Measurements from ENCODE around the gene KRT32. TPM values are rescaled to one million over a fixed set of nuclear protein-coding genes. Genes with fewer than 3 reads are reported as not detected.
"Not testable (repeated sequence)": the region's sequence is repeated elsewhere in the genome, so short reads cannot be mapped to it uniquely, and the experiment has no call there.

The KRT32 gene
- total RNA-seq, 1 experiment from 2014 or later, result not detected

DNA sequence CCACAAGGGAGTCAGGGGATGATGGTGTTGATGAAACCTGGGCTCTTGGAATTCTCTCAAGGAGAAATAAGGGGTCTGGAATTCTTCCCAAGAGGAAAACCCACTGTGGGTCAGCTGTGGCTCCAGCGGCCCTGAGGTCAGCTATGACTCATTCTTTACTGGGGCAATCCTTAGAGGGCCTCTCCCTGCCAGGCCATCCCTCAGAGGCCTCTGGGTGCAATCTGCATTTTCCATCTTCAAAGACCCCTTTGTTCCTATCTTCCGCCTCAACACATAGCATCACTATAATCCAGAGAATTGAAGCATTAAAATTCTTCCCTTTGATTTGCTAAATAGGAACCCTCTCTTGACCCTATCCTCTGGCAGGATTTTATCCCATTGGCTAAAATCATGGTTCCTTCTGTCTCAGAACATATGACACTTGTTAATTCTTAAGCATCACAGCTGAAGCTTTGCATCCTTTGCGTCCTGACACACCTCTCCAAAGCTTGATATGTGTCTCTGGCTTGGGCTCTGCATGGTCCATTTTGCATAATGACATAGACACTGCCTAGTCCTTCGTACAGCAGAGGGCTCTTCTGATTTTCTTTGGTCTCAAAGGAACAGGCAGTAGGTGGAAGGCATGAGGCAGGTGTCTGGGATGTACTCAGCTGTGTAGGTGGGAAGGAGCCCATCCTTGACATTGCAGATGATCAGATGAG is 38.4 kb downstream of the KRT32 start:
- CTCF ChIA-PET, result interaction anchor here (0.8 kb wide), 1 partner anchor 23 kb away, joined by 3 read pairs; no protein-coding TSS in a partner anchor
- no peak overlapping the region for H3K4me3 Mint-ChIP-seq (ENCODE audit: unreplicated experiment)
- no peaks in the 10 kb centered on the region for H3K9me3 ChIP-seq
- no peaks in the 10 kb centered on the region for H3K27me3 Mint-ChIP-seq (ENCODE audit: insufficient read depth, unreplicated experiment)
- POLR2A ChIA-PET, result no interaction called here
- TF ChIP-seq, protein P1, sequence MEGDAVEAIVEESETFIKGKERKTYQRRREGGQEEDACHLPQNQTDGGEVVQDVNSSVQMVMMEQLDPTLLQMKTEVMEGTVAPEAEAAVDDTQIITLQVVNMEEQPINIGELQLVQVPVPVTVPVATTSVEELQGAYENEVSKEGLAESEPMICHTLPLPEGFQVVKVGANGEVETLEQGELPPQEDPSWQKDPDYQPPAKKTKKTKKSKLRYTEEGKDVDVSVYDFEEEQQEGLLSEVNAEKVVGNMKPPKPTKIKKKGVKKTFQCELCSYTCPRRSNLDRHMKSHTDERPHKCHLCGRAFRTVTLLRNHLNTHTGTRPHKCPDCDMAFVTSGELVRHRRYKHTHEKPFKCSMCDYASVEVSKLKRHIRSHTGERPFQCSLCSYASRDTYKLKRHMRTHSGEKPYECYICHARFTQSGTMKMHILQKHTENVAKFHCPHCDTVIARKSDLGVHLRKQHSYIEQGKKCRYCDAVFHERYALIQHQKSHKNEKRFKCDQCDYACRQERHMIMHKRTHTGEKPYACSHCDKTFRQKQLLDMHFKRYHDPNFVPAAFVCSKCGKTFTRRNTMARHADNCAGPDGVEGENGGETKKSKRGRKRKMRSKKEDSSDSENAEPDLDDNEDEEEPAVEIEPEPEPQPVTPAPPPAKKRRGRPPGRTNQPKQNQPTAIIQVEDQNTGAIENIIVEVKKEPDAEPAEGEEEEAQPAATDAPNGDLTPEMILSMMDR (IDR thresholded peaks at IDR 0.05; ENCODE audit: insufficient read depth in 1 of 2, low read depth in 1 of 2, low read length in 1 of 2, severe bottlenecking in 1 of 2, unreplicated experiment in 1 of 2), result no peak
- no peak overlapping the region for H3K4me3 ChIP-seq (ENCODE audit: low read depth, low read length)
- DNase-seq, result no peak
- H3K27me3 ChIP-seq (replicated peaks; ENCODE audit: control insufficient read depth, insufficient read depth, low read length), result no peaks in the 10 kb centered on the region
- intact Hi-C loops (cut with micrococcal nuclease; ENCODE audit: unreplicated experiment), result no loop called here
- H3K4me1 ChIP-seq, result peaks cover 20% of the 10 kb centered on the region
- no peaks in the 10 kb centered on the region for H3K36me3 ChIP-seq (ENCODE audit: control insufficient read depth, insufficient read depth, low read length)
- BruUV-seq (replicated peaks), result no TSS peak
- H3K4me1 Mint-ChIP-seq (ENCODE audit: low read depth, unreplicated experiment), result peaks cover 13% of the 10 kb centered on the region
- no peaks in the 10 kb centered on the region for H3K36me3 Mint-ChIP-seq (ENCODE audit: insufficient read depth, unreplicated experiment)
- H3K9me3 Mint-ChIP-seq (ENCODE audit: unreplicated experiment), result no peaks in the 10 kb centered on the region
- no peak overlapping the region for H3K27ac Mint-ChIP-seq (ENCODE audit: unreplicated experiment)

DNA sequence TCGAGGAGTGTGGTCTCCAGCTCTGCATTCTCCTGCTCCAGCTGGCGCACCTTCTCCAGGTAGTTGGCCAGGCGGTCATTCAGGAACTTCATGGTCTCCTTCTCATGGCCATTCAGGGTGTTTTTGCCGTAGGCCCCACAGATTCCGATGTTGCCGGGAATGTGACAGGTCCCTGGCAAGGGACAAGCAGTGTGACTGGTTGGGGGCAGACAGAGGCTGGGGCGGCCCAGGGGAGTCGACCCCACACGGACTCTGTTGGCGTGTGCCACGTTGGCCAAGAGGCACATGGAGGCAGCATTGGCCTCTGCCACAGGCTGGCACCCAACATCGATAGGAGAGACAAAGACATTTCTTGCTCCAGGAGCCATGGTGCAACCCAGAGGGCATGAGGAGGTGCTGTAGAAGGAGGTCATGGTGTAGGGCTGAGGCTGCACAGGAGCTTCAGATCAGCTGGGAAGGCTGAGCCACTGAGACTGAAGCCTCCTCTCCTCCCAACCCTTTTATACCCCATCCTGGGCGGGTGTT is 43.0 kb downstream of the KRT32 start, which contains the start of gene KRT37:
KRT37 (minus strand) TSS at position 475 of the 525 bp plus-strand sequence; CDS start at position 413, 62 bp downstream.
- Histone ChIP-seq H3K27me3 (replicated peaks; ENCODE audit: control insufficient read depth, insufficient read depth, low read length) (no peaks in the 10 kb centered on the region), H3K4me3 (ENCODE audit: low read depth, low read length) (no peak within 1 kb of the TSS), H3K4me1 (peaks cover 14% of the 10 kb centered on the region), H3K36me3 (ENCODE audit: control insufficient read depth, insufficient read depth, low read length) (no peaks in the 10 kb centered on the region), H3K9me3 (no peaks in the 10 kb centered on the region)
- Mint-ChIP-seq H3K4me1 (ENCODE audit: low read depth, unreplicated experiment) (peaks cover 20% of the 10 kb centered on the region), H3K36me3 (ENCODE audit: insufficient read depth, unreplicated experiment) (no peaks in the 10 kb centered on the region), H3K4me3 (ENCODE audit: unreplicated experiment) (no peak within 1 kb of the TSS), H3K27ac (ENCODE audit: unreplicated experiment) (no peak within 1 kb of the TSS), H3K27me3 (ENCODE audit: insufficient read depth, unreplicated experiment) (no peaks in the 10 kb centered on the region), H3K9me3 (ENCODE audit: unreplicated experiment) (no peaks in the 10 kb centered on the region)
- intact Hi-C loops (cut with micrococcal nuclease; ENCODE audit: unreplicated experiment), result no loop called here
- no peak for DNase-seq
- TF ChIP-seq, protein P1 (IDR thresholded peaks at IDR 0.05; ENCODE audit: insufficient read depth in 1 of 2, low read depth in 1 of 2, low read length in 1 of 2, severe bottlenecking in 1 of 2, unreplicated experiment in 1 of 2), result no peak
- POLR2A ChIA-PET, result interaction anchor here (0.6 kb wide), 1 partner anchor 466 kb away, joined by 3 read pairs; no protein-coding TSS in a partner anchor
- BruUV-seq (replicated peaks), result no TSS peak
- CTCF ChIA-PET, result no interaction called here

DNA sequence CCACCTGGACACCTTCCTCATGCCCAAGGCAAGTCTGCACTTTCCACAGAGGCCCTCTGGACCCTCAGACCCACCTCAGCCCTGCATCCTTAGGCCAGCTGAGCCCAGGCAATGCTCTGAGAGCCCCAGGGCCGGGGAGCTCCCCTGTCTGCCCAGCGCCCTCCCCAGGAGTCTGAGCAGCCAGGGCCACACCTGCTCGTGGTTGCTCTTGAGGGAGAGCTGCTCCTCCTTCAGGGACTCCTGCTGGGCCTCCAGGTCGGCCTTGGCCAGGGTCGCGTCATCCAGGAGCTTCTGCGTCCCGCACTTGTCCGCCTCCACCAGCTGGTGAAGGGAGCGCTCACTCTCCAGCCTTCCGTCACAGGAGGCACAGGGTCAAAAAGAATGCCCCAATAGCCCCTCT is 44.6 kb downstream of the KRT32 start:
- intact Hi-C loops (cut with micrococcal nuclease; ENCODE audit: unreplicated experiment), result not testable (repeated sequence)

More for the DNA sequence above, 44.6 kb downstream of the KRT32 start:
- H3K27me3 Mint-ChIP-seq (ENCODE audit: insufficient read depth, unreplicated experiment); BruUV-seq (replicated peaks); H3K36me3 ChIP-seq (ENCODE audit: control insufficient read depth, insufficient read depth, low read length); H3K27ac Mint-ChIP-seq (ENCODE audit: unreplicated experiment); H3K9me3 ChIP-seq; CTCF ChIA-PET; H3K36me3 Mint-ChIP-seq (ENCODE audit: insufficient read depth, unreplicated experiment); H3K9me3 Mint-ChIP-seq (ENCODE audit: unreplicated experiment); POLR2A ChIA-PET; H3K4me3 ChIP-seq (ENCODE audit: low read depth, low read length); H3K27me3 ChIP-seq (replicated peaks; ENCODE audit: control insufficient read depth, insufficient read depth, low read length); DNase-seq; H3K4me3 Mint-ChIP-seq (ENCODE audit: unreplicated experiment): not testable (repeated sequence)
- peaks cover 23% of the 10 kb centered on the region for H3K4me1 Mint-ChIP-seq (ENCODE audit: low read depth, unreplicated experiment)
- H3K4me1 ChIP-seq, result peaks cover 14% of the 10 kb centered on the region

Measured in Caco-2 (cell line).